DMS114 treated with DMSO at 0.1 percent for 48 hours (cell line): ENCODE data around the gene PDE1C.
A peak's percentile ranks its signal among the peaks of the same experiment; 100 is the strongest.

Experiments used
- DNase-seq: peaks from one replicate; lab custom pipeline; 2025; ENCODE audit not compliant: unreplicated experiment; lab: John Stamatoyannopoulos, UW

Gene PDE1C

GRCh38 chr7:31785101-31785500, 285.1 kb downstream of the PDE1C start:
- DNase-seq: no peak

DNA sequence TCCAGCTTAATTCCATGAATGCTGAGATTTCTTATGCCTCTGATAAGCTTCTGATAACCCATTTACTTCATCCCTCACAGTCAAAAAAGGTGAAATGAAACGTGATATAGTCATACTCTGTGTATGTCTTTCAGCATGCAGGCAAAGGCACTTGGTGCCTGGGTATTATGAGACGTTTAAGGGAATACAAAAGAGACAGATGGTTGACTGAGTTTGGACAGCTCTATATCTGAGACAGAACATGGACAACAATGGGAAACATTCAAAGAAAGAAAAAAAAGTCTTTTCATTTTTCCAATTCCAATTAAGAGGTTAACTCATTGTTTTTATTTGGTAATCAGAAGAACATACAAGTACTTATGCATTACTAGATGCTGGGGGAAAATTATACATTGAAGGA, 287.0 kb downstream of the PDE1C start:
- no peak for DNase-seq

- peak; percentile 24 for DNase-seq
Measured at GRCh38 chr7:31782411-31782991, 287.7 kb downstream of the PDE1C start.

DNA sequence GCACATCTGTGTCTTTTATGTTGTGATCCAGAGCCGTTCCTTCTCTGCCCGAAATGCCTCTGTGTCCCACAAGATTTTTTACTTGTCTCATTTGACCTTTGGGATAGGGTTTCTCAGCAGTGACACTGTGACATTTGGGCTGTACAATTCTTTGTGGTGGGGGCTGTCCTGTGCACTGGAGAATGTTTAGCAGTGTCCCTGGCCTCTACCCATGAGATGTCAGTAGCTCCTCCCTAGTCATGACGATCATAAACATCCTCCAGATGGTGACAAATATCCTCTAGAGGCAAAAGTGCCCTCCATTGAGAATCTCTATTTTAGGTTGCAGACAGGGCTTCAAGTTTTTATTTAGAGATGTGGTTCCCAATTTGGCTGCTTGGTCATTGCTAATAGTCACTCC, 291.9 kb downstream of the PDE1C start:
- DNase-seq: no peak

DNA sequence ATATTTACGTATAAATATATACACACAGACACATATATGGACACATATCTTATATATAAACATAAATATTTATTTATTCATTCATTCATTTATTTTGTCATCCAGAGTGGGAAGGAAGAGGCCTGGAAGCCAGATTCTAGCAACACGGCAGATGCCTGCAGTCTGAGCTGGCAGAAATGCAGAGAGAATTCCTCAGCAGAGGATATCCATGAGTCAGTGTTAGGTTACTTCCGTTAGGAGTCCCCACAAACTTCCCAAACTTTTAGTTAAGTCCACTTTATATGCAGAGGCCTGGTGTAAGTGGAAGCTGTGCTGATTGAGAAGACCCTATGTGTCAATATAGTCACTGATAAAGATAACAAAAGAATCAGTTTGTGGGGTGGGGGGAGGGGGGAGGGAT, 293.6 kb downstream of the PDE1C start:
- DNase-seq: no peak

DNA sequence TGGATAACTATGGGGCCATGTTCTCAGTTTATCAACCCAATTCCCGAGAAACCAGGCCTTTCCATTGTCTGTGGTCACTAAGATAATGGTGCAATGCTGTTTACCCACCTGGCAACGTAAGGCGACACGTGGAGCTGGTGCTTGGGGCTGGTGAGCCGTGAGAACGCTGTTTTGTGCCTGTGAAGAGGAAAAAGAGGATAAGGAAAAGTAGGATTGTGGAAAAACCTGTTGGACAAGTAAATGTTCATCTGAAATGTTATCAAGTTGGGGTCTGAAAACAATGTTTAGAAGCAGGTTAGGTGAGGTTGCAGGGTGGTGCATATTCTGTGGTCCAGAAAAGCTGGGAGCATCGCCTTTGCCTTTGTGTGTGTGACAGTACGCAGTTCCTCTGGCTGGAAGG, 294.7 kb downstream of the PDE1C start:
- no peak for DNase-seq

DNA sequence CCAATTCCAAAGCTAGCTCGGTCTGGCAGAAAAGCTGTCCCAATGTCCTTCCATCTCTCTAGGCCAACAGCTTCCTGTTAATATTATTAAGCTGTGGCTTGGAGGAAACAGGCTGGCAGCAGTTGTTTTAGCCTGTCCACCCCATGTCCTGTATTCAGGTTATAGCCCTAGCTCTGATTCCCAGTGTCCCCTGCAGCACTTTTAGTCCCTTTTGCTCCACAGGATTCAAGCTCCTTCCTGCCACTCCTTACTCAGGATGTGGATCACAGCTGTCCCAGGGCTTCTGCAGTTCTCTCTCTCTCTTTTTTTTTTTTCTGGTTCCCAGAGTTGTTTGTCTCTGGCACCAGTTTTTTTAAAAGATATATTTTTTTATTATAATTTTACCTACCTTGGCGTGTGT, 298.0 kb downstream of the PDE1C start:
- DNase-seq: no peak

DNA sequence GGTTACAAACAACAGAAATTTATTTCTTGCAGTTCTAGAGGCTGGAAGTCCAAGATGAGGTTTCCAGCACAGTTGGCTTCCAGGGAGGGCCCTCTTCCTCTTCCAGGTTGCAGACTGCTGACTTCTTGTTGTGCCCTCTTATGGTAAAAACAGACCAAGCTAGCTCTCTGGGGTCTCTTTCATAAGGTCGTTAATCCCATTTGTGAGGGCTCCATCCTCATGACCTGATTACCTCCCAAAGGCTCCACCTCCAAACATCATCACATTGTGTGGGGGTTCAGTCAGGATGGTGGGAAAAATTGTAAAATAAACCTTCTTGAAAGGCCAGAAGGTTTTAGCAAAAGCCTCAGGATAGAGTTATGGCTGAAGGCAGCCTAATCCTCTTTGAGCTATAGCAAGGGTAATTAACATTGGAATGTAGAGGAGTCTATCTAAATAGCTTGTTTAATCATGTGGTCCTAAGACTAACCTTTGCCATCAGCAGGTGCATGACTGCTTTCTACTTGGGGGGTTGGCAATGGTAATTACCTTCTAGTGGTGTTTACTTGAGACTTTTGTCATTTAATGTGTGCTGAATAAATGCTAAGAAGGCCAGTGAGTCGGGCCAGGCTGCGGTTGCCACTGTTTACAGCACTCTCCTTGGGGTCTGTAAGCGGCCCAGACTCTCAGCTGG, 302.4 kb downstream of the PDE1C start:
- DNase-seq: no peak

- no peak for DNase-seq
Measured at GRCh38 chr7:31764462-31764861, 305.7 kb downstream of the PDE1C start.

- DNase-seq: no peak
Measured at GRCh38 chr7:31763548-31763947, 306.7 kb downstream of the PDE1C start.

GRCh38 chr7:31761646-31762045, 308.6 kb downstream of the PDE1C start:
- DNase-seq: no peak

DNA sequence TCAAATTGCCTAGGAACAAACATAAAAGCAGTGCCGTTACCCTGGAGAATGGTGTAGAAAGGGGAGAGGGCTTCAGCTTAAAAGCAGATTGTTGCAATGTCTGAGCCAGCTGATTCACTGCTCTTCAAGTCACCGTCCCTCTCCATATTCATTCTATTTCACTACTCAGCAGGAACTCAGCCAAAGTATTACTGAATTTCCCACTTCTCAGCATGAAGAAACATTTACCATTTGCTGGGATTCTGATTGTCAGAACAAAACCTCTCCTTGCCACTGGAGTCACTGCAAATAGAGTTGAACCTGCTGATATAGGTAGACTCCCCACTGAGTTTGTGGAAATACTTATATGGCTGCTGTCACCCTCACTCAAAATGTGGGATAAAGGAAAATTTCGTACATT, 311.5 kb downstream of the PDE1C start:
- no peak for DNase-seq

GRCh38 chr7:31751726-31752125, 318.5 kb downstream of the PDE1C start:
- no peak for DNase-seq

DNA sequence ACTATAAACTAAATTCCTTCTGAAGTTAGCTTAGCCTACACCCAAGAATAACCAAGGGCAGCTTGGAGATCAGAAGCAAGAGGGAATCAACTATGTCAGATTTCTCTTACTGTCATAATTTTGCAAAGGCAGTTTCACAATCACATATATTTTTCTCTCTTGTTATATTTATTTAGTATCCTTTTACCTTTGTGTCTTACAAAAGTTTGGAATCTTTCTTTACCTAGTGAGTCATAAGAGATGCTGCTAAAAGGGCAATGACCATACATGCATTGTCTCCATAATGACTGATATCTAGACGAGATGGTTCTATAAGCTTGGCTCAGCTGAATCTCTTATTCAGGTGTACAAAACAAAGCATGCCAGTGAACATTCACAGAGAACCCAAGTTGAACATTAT, 322.1 kb downstream of the PDE1C start:
- DNase-seq: no peak

DNA sequence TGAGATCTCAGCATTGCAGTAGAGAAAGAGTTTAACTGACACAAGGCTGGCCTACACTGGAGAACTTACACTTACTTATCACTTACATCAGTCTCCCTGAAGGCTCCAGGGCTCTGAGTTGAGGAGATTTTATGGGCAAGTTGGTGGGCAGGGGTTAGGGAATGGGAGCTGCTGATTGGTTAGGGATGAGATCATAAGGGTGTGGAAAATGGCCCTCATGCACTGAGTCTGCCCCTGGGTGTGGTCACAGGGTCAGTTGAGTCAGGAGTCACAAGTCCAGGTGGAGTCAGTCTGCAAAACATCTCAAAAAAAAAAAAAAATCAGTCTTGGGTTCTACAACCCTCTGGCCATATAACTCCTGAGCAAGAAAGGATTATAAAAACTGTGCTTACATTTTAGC, 322.7 kb downstream of the PDE1C start:
- DNase-seq: no peak

- peak; percentile 51 for DNase-seq
Measured at GRCh38 chr7:31744294-31744874, 325.8 kb downstream of the PDE1C start.

DNA sequence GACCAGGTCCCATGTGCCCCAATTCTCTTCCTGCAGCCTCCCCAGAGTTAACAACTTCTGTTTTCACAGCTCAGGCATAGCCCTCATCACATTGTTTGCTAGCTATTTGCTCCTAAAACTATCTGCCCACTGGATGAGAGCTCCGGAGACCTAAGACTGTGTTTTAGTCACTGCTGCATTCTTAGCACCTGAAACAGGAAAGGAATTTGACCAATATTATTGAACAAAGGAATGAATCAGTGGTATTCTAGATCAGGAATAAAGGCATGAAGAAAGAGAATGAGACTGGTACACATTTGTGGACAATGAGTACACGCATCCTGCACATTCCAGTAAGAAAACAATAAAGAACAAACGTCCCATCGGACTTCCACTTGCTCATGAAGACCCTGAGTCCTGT, 328.4 kb downstream of the PDE1C start:
- no peak for DNase-seq

GRCh38 chr7:31735991-31736982, 333.9 kb downstream of the PDE1C start:
- DNase-seq: peak; percentile 73

DNA sequence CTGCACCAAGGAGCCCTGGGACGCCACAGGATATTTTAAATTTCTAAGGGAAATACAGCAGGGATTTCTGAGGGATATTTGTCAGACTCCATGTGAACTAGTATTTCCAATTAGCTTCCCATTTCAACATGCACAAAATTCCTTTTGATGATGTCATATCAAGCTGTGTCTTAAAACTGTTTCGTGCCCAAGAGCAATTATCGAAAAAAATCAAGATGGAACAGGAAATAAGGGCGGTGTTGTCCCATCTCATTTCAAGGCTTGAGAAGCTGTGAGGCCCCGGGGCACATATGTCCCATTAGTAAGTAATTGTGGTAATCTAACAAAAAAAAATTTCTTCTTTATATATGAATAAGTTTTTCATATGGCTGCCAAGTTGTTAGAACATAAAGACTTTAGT, 335.8 kb downstream of the PDE1C start:
- DNase-seq: no peak

DNA sequence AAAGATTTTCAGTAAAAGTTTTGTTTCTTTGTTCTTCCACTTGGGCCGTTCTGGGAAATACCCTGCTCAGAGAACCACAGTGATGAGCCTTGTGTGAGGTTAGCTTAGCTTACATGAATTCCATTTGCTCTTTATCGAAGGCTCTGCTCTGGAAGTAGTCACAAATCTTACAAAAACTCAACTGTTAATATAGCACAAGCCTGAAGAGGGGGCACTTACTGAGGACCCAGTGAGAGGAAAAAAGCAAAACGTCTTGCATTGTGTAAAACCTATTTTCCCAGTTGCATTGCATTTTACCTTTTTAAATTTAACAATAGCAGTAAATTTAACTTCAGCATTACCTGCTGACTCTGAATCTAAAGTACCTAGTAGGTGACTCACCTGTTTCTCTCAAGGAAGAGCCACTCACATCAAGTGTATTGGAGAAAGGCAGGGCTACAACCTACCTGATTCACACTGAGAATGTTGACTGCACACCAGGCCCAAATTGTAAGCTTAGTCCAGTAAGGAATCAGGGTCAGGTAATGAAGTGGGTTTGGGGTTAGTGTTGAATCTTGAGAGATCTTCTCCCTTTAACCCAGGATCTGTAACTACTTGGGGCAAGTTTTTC, 340.9 kb downstream of the PDE1C start:
- no peak for DNase-seq

GRCh38 chr7:31724696-31725095, 345.5 kb downstream of the PDE1C start:
- no peak for DNase-seq
